Cardiac muscle cell (in vitro differentiated cells and primary cell): ENCODE data around the gene WTAP. TPM values are rescaled to one million over a fixed set of nuclear protein-coding genes. Genes with fewer than 3 reads are reported as not detected.
"Not testable (repeated sequence)": the region's sequence is repeated elsewhere in the genome, so short reads cannot be mapped to it uniquely, and the experiment has no call there.

Source experiments
- DNase-seq, 2 donors: peaks; one replicate each; pipeline versions ENCODE4 v3.0.0 to v3.0.0-alpha.2; 2010 to 2017; ENCODE audit warnings: low read depth in 1 of 2, low spot score in 1 of 2
- H3K27ac ChIP-seq: fragments of 200-600 bp; sonication (generic); 2 replicates; pipeline ENCODE4 v1.5.1; 2016
- H3K27me3 ChIP-seq: fragments of 200-600 bp; sonication (generic); 2 replicates; pipeline ENCODE4 v1.6.0; 2016; ENCODE audit warnings: control low read depth
- H3K36me3 ChIP-seq: fragments of 200-600 bp; sonication (generic); 2 replicates; pipeline ENCODE4 v1.5.1; 2016; ENCODE audit warnings: control low read depth
- H3K4me1 ChIP-seq: fragments of 200-600 bp; sonication (generic); 2 replicates; pipeline ENCODE4 v1.8.1; 2017; ENCODE audit warnings: low read depth, mild to moderate bottlenecking, mixed run types
- H3K4me3 ChIP-seq: fragments of 200-600 bp; sonication (generic); 2 replicates; pipeline ENCODE4 v1.5.1; 2016; ENCODE audit warnings: mild to moderate bottlenecking
- H3K9me3 ChIP-seq: fragments of 200-600 bp; sonication (generic); 2 replicates; pipeline ENCODE4 v1.5.1; 2017; ENCODE audit warnings: low read depth, mild to moderate bottlenecking, control low read depth
- polyA plus RNA-seq: library from polyadenylated mRNA; unstranded; fragments of >200 nt; fragmentation: Nextera tagmentation; extraction: Ambion mirVana; gene quantifications from 2 replicates; pipeline ENCODE4 v1.2.1, GENCODE V29; 2016
- total RNA-seq: library from RNA; depleted of rRNA; stranded (reverse); fragments of >200 nt; gene quantifications from 2 replicates; pipeline ENCODE4 v1.2.3, GENCODE V29; 2016
- TF ChIP-seq, protein P1 (sequence below): IDR thresholded peaks from 2 replicates; pipeline ENCODE4 v1.5.1; 2012; ENCODE audit warnings: low read depth, mild to moderate bottlenecking, low read length

The WTAP gene
- total and polyA plus RNA-seq, 2 experiments from 2014 or later, result 64.2 to 70.9 TPM

- H3K4me3 ChIP-seq, result peak overlapping the region; percentile 69
- H3K9me3 ChIP-seq, result no peaks in the 10 kb centered on the region
- peak in 1 of 2 donors; percentile 9 for DNase-seq
- no peaks in the 10 kb centered on the region for H3K27me3 ChIP-seq
- H3K4me1 ChIP-seq, result peaks cover 26% of the 10 kb centered on the region
- TF ChIP-seq, protein P1, sequence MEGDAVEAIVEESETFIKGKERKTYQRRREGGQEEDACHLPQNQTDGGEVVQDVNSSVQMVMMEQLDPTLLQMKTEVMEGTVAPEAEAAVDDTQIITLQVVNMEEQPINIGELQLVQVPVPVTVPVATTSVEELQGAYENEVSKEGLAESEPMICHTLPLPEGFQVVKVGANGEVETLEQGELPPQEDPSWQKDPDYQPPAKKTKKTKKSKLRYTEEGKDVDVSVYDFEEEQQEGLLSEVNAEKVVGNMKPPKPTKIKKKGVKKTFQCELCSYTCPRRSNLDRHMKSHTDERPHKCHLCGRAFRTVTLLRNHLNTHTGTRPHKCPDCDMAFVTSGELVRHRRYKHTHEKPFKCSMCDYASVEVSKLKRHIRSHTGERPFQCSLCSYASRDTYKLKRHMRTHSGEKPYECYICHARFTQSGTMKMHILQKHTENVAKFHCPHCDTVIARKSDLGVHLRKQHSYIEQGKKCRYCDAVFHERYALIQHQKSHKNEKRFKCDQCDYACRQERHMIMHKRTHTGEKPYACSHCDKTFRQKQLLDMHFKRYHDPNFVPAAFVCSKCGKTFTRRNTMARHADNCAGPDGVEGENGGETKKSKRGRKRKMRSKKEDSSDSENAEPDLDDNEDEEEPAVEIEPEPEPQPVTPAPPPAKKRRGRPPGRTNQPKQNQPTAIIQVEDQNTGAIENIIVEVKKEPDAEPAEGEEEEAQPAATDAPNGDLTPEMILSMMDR, result no peak
- no peaks in the 10 kb centered on the region for H3K36me3 ChIP-seq
- H3K27ac ChIP-seq, result peak overlapping the region; percentile 100
These were observed 1.2 kb downstream of the WTAP start for GRCh38 chr6:159728531-159728964.

GRCh38 chr6:159729598-159730331 is 2.5 kb downstream of the WTAP start:
- Histone ChIP-seq H3K4me3 (peak overlapping the region; percentile 69), H3K27ac (peak overlapping the region; percentile 100), H3K9me3 (no peaks in the 10 kb centered on the region), H3K36me3 (no peaks in the 10 kb centered on the region), H3K27me3 (no peaks in the 10 kb centered on the region), H3K4me1 (peaks cover 26% of the 10 kb centered on the region)
- TF ChIP-seq, protein P1, result no peak
- DNase-seq, result peak; percentile 5 to 19

DNA sequence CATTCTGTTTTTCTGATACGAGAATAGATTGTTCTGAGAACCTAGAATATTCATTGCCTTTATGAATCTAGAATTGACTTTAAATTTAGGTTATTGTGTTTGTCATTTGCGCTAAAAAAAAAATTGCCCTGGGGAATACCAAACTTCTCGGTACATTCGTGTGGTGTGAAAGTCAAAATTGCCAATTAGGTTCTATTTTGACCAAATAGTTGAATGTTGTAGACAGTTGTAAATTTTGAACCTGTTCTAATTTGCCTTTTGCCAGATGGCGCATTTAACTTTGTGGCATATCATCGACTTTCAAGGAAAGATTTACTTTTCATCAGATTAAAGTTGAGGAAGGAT is 3.0 kb downstream of the WTAP start:
- Histone ChIP-seq H3K27me3 (no peaks in the 10 kb centered on the region), H3K4me1 (peaks cover 26% of the 10 kb centered on the region), H3K9me3 (no peaks in the 10 kb centered on the region), H3K4me3 (no peak overlapping the region), H3K27ac (no peak overlapping the region), H3K36me3 (no peaks in the 10 kb centered on the region)
- TF ChIP-seq, protein P1, result no peak
- DNase-seq, result no peak

DNA sequence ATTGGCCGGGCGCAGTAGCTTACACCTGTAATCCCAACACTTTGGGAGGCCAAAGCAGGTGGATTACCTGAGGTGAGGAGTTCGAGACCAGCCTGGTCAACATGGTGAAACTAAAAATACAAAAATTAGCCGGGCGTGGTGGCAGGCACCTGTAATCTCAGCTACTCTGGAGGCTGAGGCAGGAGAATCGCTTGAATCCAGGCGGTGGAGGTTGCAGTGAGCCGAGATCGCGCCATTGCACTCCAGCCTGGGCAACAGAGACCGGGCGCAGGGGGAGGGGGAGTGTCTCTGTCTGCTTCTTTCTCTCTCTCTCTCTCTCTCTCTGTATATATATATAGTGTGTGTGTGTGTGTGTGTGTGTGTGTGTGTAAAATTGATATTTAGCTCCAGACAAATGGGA is 5.2 kb downstream of the WTAP start:
- DNase-seq, H3K4me3 ChIP-seq, H3K27me3 ChIP-seq, H3K9me3 ChIP-seq, H3K36me3 ChIP-seq, H3K27ac ChIP-seq: not testable (repeated sequence)
- H3K4me1 ChIP-seq, result peaks cover 23% of the 10 kb centered on the region

DNA sequence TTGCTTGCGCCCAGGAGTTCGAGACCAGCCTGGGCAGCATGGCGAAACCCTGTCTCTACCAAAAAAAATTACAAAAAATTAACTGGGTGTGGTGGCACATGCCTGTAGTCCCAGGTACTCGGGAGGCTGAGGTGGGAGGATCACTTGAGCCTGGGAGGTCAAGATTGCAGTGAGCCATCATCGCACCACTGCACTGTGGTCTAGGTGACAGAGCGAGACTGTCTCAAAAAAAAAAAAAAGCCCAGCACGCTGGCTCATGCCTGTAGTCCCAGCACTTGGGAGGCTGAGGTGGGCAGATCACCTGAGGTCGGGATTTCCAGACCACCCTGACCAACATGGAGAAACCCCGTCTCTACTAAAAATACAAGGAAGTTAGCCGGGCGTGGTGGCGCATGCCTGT is 6.1 kb downstream of the WTAP start:
- H3K27ac ChIP-seq, H3K27me3 ChIP-seq, DNase-seq, H3K36me3 ChIP-seq, H3K4me3 ChIP-seq, H3K9me3 ChIP-seq: not testable (repeated sequence)
- H3K4me1 ChIP-seq, result peaks cover 23% of the 10 kb centered on the region

- Histone ChIP-seq H3K27me3 (no peaks in the 10 kb centered on the region), H3K4me1 (no peaks in the 10 kb centered on the region), H3K36me3 (peaks cover 34% of the 10 kb centered on the region), H3K4me3 (no peak overlapping the region), H3K9me3 (no peaks in the 10 kb centered on the region), H3K27ac (no peak overlapping the region)
- TF ChIP-seq, protein P1, result no peak
- DNase-seq, result no peak
These were observed 9.6 kb downstream of the WTAP start for GRCh38 chr6:159736908-159737307.

- H3K27ac ChIP-seq, result peak overlapping the region; percentile 40
- peaks cover 58% of the 10 kb centered on the region for H3K36me3 ChIP-seq
These were observed 12.0 kb downstream of the WTAP start for GRCh38 chr6:159739341-159739740.

More at GRCh38 chr6:159739341-159739740, 12.0 kb downstream of the WTAP start:
- TF ChIP-seq, protein P1, result no peak
- DNase-seq, result no peak
- no peaks in the 10 kb centered on the region for H3K4me1 ChIP-seq
- no peaks in the 10 kb centered on the region for H3K9me3 ChIP-seq
- H3K4me3 ChIP-seq, result no peak overlapping the region
- no peaks in the 10 kb centered on the region for H3K27me3 ChIP-seq
